Measurements from ENCODE around the gene TEAD2. TPM values are rescaled to one million over a fixed set of nuclear protein-coding genes. Genes with fewer than 3 reads are reported as not detected.
A peak's percentile ranks its signal among the peaks of the same experiment; 100 is the strongest.

Gene TEAD2
- total RNA-seq, 1 experiment from 2014 or later: 72.3 TPM

- Histone ChIP-seq H3K4me3 (no peak overlapping the region), H3K4me1 (no peaks in the 10 kb centered on the region), H3K9me3 (replicated peaks) (peaks cover 6% of the 10 kb centered on the region; the same call in 1 of the 2 replicates), H3K36me3 (no peaks in the 10 kb centered on the region), H3K27me3 (no peaks in the 10 kb centered on the region), H3K27ac (no peak overlapping the region)
- no peak for DNase-seq
These were observed 3.9 kb upstream of the TEAD2 start for GRCh38 chr19:49366110-49366509.

- H3K9me3 ChIP-seq (replicated peaks): peaks cover 6% of the 10 kb centered on the region; the same call in 1 of the 2 replicates
- peak overlapping the region; percentile 38 for H3K4me3 ChIP-seq
- no peak for DNase-seq
- no peaks in the 10 kb centered on the region for H3K27me3 ChIP-seq
- H3K27ac ChIP-seq: no peak overlapping the region
- H3K36me3 ChIP-seq: peaks cover 4% of the 10 kb centered on the region
- no peaks in the 10 kb centered on the region for H3K4me1 ChIP-seq
These were observed 2.0 kb upstream of the TEAD2 start for GRCh38 chr19:49364083-49364737.

GRCh38 chr19:49363268-49364082 lies 1.3 kb upstream of the TEAD2 start, which contains the start of gene DKKL1:
Gene DKKL1 (plus strand): TSS chr19:49363877. CDS start chr19:49363999, 122 bp downstream.
- Histone ChIP-seq H3K27me3 (no peaks in the 10 kb centered on the region), H3K4me3 (peak within 1 kb of the TSS; percentile 97), H3K9me3 (replicated peaks) (peaks cover under 1% of the 10 kb centered on the region; the same call in 1 of the 2 replicates), H3K27ac (peak within 1 kb of the TSS; percentile 96), H3K4me1 (no peaks in the 10 kb centered on the region), H3K36me3 (peaks cover 11% of the 10 kb centered on the region)
- DNase-seq: peak; percentile 100

GRCh38 chr19:49362929-49363267 lies 682 bp upstream of the TEAD2 start:
- H3K27me3 ChIP-seq: no peaks in the 10 kb centered on the region
- H3K9me3 ChIP-seq (replicated peaks): no peaks in the 10 kb centered on the region
- peak overlapping the region; percentile 96 for H3K27ac ChIP-seq
- H3K4me3 ChIP-seq: peak overlapping the region; percentile 97
- DNase-seq: peak; percentile 66 to 76
- no peaks in the 10 kb centered on the region for H3K4me1 ChIP-seq
- H3K36me3 ChIP-seq: peaks cover 17% of the 10 kb centered on the region

GRCh38 chr19:49361438-49362047 lies 673 bp downstream of the TEAD2 start:
- peak; percentile 87 to 90 for DNase-seq
- no peaks in the 10 kb centered on the region for H3K4me1 ChIP-seq
- H3K36me3 ChIP-seq: peaks cover 26% of the 10 kb centered on the region
- H3K4me3 ChIP-seq: peak overlapping the region; percentile 97
- peak overlapping the region; percentile 96 for H3K27ac ChIP-seq
- H3K9me3 ChIP-seq (replicated peaks): no peaks in the 10 kb centered on the region
- no peaks in the 10 kb centered on the region for H3K27me3 ChIP-seq

- no peak overlapping the region for H3K27ac ChIP-seq
- no peak for DNase-seq
- no peaks in the 10 kb centered on the region for H3K27me3 ChIP-seq
- no peaks in the 10 kb centered on the region for H3K4me1 ChIP-seq
- no peak overlapping the region for H3K4me3 ChIP-seq
- peaks cover 30% of the 10 kb centered on the region for H3K36me3 ChIP-seq
- H3K9me3 ChIP-seq (replicated peaks): no peaks in the 10 kb centered on the region
These were observed 2.1 kb downstream of the TEAD2 start for GRCh38 chr19:49359851-49360820.

- no peaks in the 10 kb centered on the region for H3K4me1 ChIP-seq
- no peaks in the 10 kb centered on the region for H3K27me3 ChIP-seq
- DNase-seq: no peak
- H3K4me3 ChIP-seq: no peak overlapping the region
- peaks cover 42% of the 10 kb centered on the region for H3K36me3 ChIP-seq
- H3K27ac ChIP-seq: no peak overlapping the region
- H3K9me3 ChIP-seq (replicated peaks): no peaks in the 10 kb centered on the region
These were observed 5.0 kb downstream of the TEAD2 start for GRCh38 chr19:49357186-49357585.

GRCh38 chr19:49356382-49356781 lies 5.8 kb downstream of the TEAD2 start:
- Histone ChIP-seq H3K9me3 (replicated peaks) (no peaks in the 10 kb centered on the region), H3K4me3 (no peak overlapping the region), H3K27ac (no peak overlapping the region), H3K36me3 (peaks cover 45% of the 10 kb centered on the region), H3K4me1 (no peaks in the 10 kb centered on the region), H3K27me3 (no peaks in the 10 kb centered on the region)
- no peak for DNase-seq

GRCh38 chr19:49355909-49356353 lies 6.3 kb downstream of the TEAD2 start:
- Histone ChIP-seq H3K27me3 (no peaks in the 10 kb centered on the region), H3K4me3 (no peak overlapping the region), H3K9me3 (replicated peaks) (no peaks in the 10 kb centered on the region), H3K27ac (no peak overlapping the region), H3K4me1 (no peaks in the 10 kb centered on the region), H3K36me3 (peaks cover 50% of the 10 kb centered on the region)
- DNase-seq: no peak

- Histone ChIP-seq H3K27me3 (no peaks in the 10 kb centered on the region), H3K27ac (no peak overlapping the region), H3K9me3 (replicated peaks) (no peaks in the 10 kb centered on the region), H3K4me1 (no peaks in the 10 kb centered on the region), H3K36me3 (peaks cover 74% of the 10 kb centered on the region), H3K4me3 (no peak overlapping the region)
- DNase-seq: no peak
These were observed 12.6 kb downstream of the TEAD2 start for GRCh38 chr19:49349567-49349966.

GRCh38 chr19:49348305-49349189 lies 13.7 kb downstream of the TEAD2 start:
- Histone ChIP-seq H3K27ac (no peak overlapping the region), H3K4me1 (no peaks in the 10 kb centered on the region), H3K4me3 (no peak overlapping the region), H3K9me3 (replicated peaks) (no peaks in the 10 kb centered on the region), H3K36me3 (peaks cover 78% of the 10 kb centered on the region), H3K27me3 (no peaks in the 10 kb centered on the region)
- no peak for DNase-seq

- Histone ChIP-seq H3K27me3 (no peaks in the 10 kb centered on the region), H3K4me3 (no peak overlapping the region), H3K27ac (no peak overlapping the region), H3K36me3 (peaks cover 82% of the 10 kb centered on the region), H3K9me3 (replicated peaks) (no peaks in the 10 kb centered on the region), H3K4me1 (no peaks in the 10 kb centered on the region)
- DNase-seq: peak; percentile 37 to 57
These were observed 14.4 kb downstream of the TEAD2 start for GRCh38 chr19:49347835-49348234.

- no peak overlapping the region for H3K27ac ChIP-seq
- peaks cover 89% of the 10 kb centered on the region for H3K36me3 ChIP-seq
- DNase-seq: no peak
- no peaks in the 10 kb centered on the region for H3K27me3 ChIP-seq
- H3K4me1 ChIP-seq: no peaks in the 10 kb centered on the region
- no peaks in the 10 kb centered on the region for H3K9me3 ChIP-seq (replicated peaks)
- H3K4me3 ChIP-seq: no peak overlapping the region
These were observed 15.0 kb downstream of the TEAD2 start for GRCh38 chr19:49347191-49347590.

All from SJCRH30 (cell line).